A673 (cell line): Measurements from ENCODE around the gene LRRC42. TPM values are rescaled to one million over a fixed set of nuclear protein-coding genes. Genes with fewer than 3 reads are reported as not detected.

Experiments used
- BruUV-seq: library from RNA; stranded (reverse); fragments of 400-500 nt; replicated peaks from 2 replicates; lab custom pipeline; 2021; lab: Mats Ljungman, UMichigan
- CTCF ChIA-PET: fragments of 300-600 bp; sonication (Branson Sonifier 250); formaldehyde crosslinking; loops from one replicate; lab custom pipeline; 2022; ENCODE audit warnings: antibody characterized with exemption; lab: Charles Lee
- POLR2A ChIA-PET: fragments of 300-600 bp; sonication (Branson Sonifier 250); formaldehyde crosslinking; loops from one replicate; lab custom pipeline; 2022; ENCODE audit warnings: antibody characterized with exemption; ENCODE audit not compliant: low non-redundant PET; lab: Charles Lee
- DNase-seq: peaks from one replicate; pipeline ENCODE4 v3.0.0-alpha.2; 2015; ENCODE audit warnings: low spot score
- H3K27ac ChIP-seq: fragments of 200-600 bp; sonication (generic); 2 replicates; pipeline ENCODE4 v1.5.1; 2016; ENCODE audit warnings: mixed run types, low read depth, mild to moderate bottlenecking, mixed read lengths, antibody characterized with exemption, low read length; ENCODE audit not compliant: poor library complexity, severe bottlenecking
- H3K27me3 ChIP-seq: fragments of 200-600 bp; sonication (generic); replicated peaks from 2 replicates; pipeline ENCODE4 v1.6.1; 2017; ENCODE audit warnings: mixed run types, low read depth, mild to moderate bottlenecking, mixed read lengths, antibody characterized with exemption, low read length; ENCODE audit not compliant: insufficient read depth, poor library complexity
- H3K36me3 ChIP-seq: fragments of 200-600 bp; sonication (generic); 2 replicates; pipeline ENCODE4 v1.6.1; 2016; ENCODE audit warnings: mixed run types, mild to moderate bottlenecking, mixed read lengths, antibody characterized with exemption, low read length; ENCODE audit not compliant: insufficient read depth, poor library complexity, severe bottlenecking
- H3K4me1 ChIP-seq: fragments of 200-600 bp; sonication (generic); 2 replicates; pipeline ENCODE4 v1.6.1; 2017; ENCODE audit warnings: mixed run types, mild to moderate bottlenecking, mixed read lengths, antibody characterized with exemption, low read length; ENCODE audit not compliant: insufficient read depth, poor library complexity, severe bottlenecking
- H3K4me3 ChIP-seq: fragments of 200-600 bp; sonication (generic); 2 replicates; pipeline ENCODE4 v1.5.1; 2016; ENCODE audit warnings: low read depth, mixed run types, mild to moderate bottlenecking, mixed read lengths, low read length; ENCODE audit not compliant: poor library complexity, severe bottlenecking
- H3K9me3 ChIP-seq: fragments of 200-600 bp; sonication (generic); 2 replicates; pipeline ENCODE4 v1.6.1; 2016; ENCODE audit warnings: mixed run types, low read depth, mild to moderate bottlenecking, mixed read lengths, antibody characterized with exemption, low read length; ENCODE audit not compliant: poor library complexity, severe bottlenecking
- CTCF ChIP-seq: fragments of 300-800, 200-600 bp; sonication (generic); conservative IDR thresholded peaks from 2 replicates; pipeline ENCODE4 v1.5.1; 2017; ENCODE audit warnings: low read depth, mild to moderate bottlenecking, antibody characterized with exemption, low read length, moderate library complexity, mixed read lengths
- EZH2 ChIP-seq: fragments of 200-600 bp; sonication (generic); IDR thresholded peaks from 2 replicates; pipeline ENCODE4 v1.6.1; 2017; ENCODE audit warnings: borderline replicate concordance, low read depth, mild to moderate bottlenecking, mixed read lengths, antibody characterized with exemption, low read length; ENCODE audit not compliant: poor library complexity, severe bottlenecking
- intact Hi-C: fragments of 100-400 bp; cut with micrococcal nuclease; formaldehyde crosslinking; loops from one replicate; pipeline ENCODE4 v1.10.0; 2022; ENCODE audit not compliant: unreplicated experiment
- total RNA-seq: library from RNA; stranded (reverse); gene quantifications from 2 replicates; pipeline ENCODE4 v1.2.3, GENCODE V29; 2021

Gene LRRC42
- total RNA-seq, 1 experiment from 2014 or later = 25.8 TPM

- no peak for DNase-seq
- ChIA-PET POLR2A (no interaction called here), CTCF (interaction anchor here (1.1 kb wide), 1 partner anchor 67 kb away, joined by 4 read pairs; no protein-coding TSS in a partner anchor)
- intact Hi-C loops = loop anchor here (5.0 kb wide), 1 partner anchor 68 kb away; no protein-coding TSS in a partner anchor
- peak overlapping the region; percentile 78 for H3K27ac ChIP-seq
- TF ChIP-seq EZH2 (no peak), CTCF (no peak)
- peak overlapping the region; percentile 63 for H3K4me3 ChIP-seq
- H3K4me1 ChIP-seq = peaks cover 4% of the 10 kb centered on the region
- no peaks in the 10 kb centered on the region for H3K36me3 ChIP-seq
- no peaks in the 10 kb centered on the region for H3K9me3 ChIP-seq
- no TSS peak for BruUV-seq
- no peaks in the 10 kb centered on the region for H3K27me3 ChIP-seq
These were observed 1.0 kb upstream of the LRRC42 start for GRCh38 chr1:53945183-53945432.

GRCh38 chr1:53945433-53946251 lies 508 bp upstream of the LRRC42 start, which contains the start of gene IFT25:
IFT25 (minus strand) TSS chr1:53945699; CDS start chr1:53940082, 5,617 bp downstream.
- H3K4me1 ChIP-seq = peaks cover 4% of the 10 kb centered on the region
- no peaks in the 10 kb centered on the region for H3K27me3 ChIP-seq
- H3K9me3 ChIP-seq = no peaks in the 10 kb centered on the region
- BruUV-seq = no TSS peak
- H3K4me3 ChIP-seq = peak within 1 kb of the TSS; percentile 63
- H3K27ac ChIP-seq = peak within 1 kb of the TSS; percentile 78
- CTCF ChIA-PET = interaction anchor here (0.5 to 1.1 kb wide), 5 partner anchors 9 to 1228 kb away, joined by 3 to 12 read pairs (median 4); no protein-coding TSS in a partner anchor
- POLR2A ChIA-PET = interaction anchor here (0.6 kb wide), 2 partner anchors 275 to 1142 kb away, joined by 3 to 15 read pairs; no protein-coding TSS in a partner anchor
- peak; percentile 90 for DNase-seq
- TF ChIP-seq EZH2 = no peak
- no peaks in the 10 kb centered on the region for H3K36me3 ChIP-seq
- intact Hi-C loops = loop anchor here (5.0 kb wide), 1 partner anchor 68 kb away; no protein-coding TSS in a partner anchor

- H3K27ac ChIP-seq = peak overlapping the region; percentile 47
- CTCF ChIA-PET = interaction anchor here (1.2 kb wide), 1 partner anchor 33 kb away, joined by 3 read pairs; no protein-coding TSS in a partner anchor
- POLR2A ChIA-PET = no interaction called here
- intact Hi-C loops = loop anchor here (5.0 kb wide), 1 partner anchor 70 kb away; no protein-coding TSS in a partner anchor
- no peaks in the 10 kb centered on the region for H3K9me3 ChIP-seq
- peak overlapping the region; percentile 63 for H3K4me3 ChIP-seq
- H3K4me1 ChIP-seq = peaks cover 4% of the 10 kb centered on the region
- BruUV-seq = no TSS peak
- H3K27me3 ChIP-seq = no peaks in the 10 kb centered on the region
- no peak for TF ChIP-seq EZH2
- TF ChIP-seq CTCF = no peak
- DNase-seq = no peak
- no peaks in the 10 kb centered on the region for H3K36me3 ChIP-seq
These were observed 1.2 kb downstream of the LRRC42 start for GRCh38 chr1:53947172-53947907.
